Smooth muscle cell of the brain vasculature (primary cell): Measurements from ENCODE around the gene MARCHF9.

Experiments
- DNase-seq: peaks from one replicate; pipeline ENCODE4 v3.0.0-alpha.2; 2012; ENCODE audit warnings: low read depth, low spot score

Gene MARCHF9

DNA sequence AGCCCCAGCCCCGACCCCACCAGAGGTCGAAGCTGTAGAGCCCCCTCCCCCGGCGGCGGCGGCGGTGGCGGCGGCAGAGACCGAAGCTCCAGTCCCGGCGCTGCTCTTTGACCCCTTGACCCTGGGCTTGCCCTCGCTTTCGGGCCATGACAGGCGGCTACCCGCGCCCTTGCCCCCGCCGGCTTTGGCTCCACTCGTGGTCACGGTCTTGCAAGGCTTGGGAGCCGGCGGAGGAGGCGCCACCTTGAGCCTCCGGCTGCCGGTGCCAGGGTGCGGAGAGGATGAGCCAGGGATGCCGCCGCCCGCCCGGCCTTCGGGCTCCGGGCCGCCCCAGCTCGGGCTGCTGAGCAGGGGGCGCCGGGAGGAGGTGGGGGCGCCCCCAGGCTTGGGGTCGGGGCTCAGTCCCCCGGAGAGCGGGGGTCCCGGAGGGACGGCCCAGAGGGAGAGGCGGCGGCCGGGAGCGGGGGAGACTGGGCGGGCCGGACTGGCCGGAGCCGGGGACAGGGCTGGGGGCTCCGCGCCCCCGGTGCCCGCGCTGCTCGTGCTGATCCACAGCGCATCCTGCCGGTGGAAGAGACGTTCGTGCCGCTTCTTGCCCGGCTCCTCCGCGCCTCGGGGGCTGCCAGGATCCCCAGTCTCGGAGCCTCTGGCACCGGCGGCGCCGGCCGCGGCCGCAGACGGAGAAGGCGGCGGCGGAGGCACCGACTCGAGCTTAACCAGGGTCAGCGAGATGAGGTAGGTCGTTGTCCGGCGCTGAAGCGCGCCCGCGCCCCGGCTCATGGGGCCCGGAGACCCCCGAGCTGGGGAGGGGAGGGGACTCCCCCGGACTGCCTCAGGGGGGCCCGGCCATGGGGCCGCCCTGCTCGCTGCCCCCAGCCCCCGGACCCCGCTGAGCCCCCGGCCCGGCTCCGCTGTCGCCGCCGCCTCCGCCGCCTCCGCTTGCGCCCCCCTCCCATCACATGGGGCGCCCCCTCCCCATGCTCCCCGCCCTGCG lies 17.1 kb upstream of the MARCHF9 start:
- DNase-seq, result no peak

DNA sequence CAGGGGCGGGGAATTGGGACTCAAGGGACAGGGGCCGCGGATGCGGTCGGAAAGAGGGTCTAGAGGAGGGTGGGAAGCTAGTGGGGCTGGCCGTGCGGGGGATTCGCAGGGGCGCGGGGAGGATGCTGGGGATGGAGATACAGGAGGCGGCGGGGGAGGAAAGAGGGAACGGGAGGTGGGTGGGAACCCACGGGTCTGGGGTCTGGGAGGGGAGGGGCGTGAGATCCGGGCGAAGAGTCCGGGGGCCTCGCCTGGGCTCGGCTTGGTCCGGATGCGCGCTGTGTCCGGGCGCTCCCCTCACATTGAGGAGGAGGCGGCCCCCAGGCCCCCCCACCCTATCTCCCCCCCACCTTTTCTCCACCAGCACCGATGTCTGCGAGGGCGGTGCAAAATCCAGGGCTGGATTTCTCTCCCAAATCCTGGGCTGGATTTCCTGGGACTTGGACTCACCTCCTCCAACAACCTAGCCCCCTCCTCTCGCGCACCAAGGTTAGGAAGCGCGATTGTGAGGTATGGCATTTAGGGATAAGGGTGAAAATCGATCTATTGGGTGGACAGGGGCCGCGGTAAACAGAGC lies 16.2 kb upstream of the MARCHF9 start, which contains the start of gene AGAP2:
Gene AGAP2, minus strand, starts transcription at position 82 of the 577 bp plus-strand sequence. CDS start 496 bp downstream, outside the sequence.
- DNase-seq, result no peak

DNA sequence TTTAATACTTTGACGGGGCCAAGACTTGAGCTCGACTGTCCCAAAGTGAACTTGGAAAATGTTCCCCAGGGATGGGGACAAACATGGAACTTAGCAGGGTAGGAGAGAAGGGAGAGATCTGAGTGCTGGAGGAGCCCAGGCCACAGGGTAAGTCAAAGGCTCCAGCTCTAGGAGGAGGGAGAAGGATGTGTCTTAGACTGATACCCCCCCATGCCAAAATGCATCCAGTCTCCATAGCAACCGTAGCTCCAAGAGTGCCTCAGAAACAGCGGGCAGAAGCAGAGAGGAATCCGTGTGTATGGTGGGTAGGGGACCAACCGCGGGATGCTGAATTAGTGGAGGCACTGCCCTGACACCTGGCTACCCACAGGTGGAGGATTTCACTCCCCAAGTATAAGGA lies 15.5 kb upstream of the MARCHF9 start:
- no peak for DNase-seq

DNA sequence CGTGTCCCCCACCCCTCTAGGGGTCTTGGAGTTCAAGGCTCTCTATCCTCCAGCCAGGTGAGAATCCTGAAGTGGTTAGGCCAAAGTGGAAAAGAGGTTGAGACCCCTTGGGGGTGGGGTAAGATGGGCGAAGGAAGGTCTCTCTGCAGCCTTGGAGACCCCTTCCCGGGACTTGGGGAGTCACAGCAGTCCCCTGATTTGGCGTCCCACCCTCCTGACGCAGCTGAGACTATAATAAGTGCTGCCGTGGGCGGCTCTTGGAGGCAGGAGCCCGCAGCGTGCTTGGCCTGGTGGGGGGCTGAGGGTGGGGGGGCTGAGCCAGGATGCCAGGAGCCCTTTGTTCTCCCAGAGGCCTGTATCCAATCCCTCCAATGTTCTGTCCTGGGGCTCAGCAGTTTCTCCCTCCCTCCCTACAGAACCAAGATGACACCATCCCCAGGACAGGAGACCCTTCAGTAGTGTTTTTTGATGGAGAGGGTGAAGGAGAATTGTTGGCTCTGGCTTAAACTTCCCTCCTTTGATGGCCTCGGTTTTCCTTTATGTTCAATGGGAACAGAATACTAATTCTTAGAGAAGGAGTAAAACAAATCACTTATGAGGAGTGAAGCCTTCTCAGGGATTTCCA lies 14.9 kb upstream of the MARCHF9 start:
- DNase-seq, result no peak

DNA sequence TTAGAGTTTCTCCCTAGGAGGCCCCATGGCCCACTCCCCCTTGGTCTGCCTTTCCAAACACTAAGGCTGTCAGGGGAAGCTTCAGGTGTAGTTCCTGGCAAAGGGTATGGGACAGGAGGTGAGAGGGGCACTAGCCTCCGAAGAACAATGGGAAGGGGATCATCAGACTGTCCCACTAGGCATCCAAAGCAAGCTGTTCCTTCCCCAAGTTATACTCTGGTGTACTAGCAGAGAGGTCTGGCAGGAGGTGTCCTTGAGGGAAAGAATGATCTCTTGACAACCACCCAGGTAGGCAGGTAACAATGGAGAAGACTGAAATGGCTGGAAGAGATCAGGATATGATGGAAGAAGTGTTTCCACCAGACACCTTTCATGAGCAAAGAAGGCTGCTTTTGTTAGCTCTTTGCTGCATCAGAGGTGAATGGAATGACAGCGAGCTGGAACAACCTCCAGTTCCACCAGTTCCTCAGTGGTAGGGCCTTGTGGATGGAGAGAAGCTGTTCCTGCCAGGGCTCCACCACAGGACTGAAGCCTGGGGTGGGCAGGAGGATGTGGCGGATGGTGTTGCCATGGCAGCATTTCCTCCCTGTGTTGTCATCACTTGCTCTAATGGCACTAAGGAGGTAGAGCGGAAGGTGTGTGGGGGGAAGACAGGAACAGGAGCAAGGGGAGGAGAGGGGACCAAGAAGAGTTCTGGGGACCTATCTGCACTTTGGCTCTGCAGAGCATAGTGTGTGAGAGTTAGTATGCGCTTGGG lies 14.1 kb upstream of the MARCHF9 start:
- DNase-seq, result no peak

DNA sequence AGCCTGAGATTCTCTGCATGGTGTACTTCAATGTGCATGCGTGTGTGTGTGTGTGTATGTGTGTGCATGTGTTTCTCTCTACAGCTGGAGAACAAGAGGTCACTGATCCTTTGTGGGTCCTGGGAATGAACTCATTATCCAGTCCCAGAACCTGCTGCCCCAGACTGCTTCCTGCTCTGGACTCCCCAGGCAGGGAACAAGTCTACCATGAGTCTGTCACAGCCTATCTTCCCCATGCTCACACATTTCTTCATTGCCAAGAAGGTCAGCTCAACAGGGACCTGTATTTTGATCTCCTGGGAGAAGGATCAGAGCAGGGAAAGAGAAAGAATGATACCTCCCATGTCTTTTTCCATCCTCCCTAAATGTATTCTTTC lies 13.5 kb upstream of the MARCHF9 start:
- no peak for DNase-seq

DNA sequence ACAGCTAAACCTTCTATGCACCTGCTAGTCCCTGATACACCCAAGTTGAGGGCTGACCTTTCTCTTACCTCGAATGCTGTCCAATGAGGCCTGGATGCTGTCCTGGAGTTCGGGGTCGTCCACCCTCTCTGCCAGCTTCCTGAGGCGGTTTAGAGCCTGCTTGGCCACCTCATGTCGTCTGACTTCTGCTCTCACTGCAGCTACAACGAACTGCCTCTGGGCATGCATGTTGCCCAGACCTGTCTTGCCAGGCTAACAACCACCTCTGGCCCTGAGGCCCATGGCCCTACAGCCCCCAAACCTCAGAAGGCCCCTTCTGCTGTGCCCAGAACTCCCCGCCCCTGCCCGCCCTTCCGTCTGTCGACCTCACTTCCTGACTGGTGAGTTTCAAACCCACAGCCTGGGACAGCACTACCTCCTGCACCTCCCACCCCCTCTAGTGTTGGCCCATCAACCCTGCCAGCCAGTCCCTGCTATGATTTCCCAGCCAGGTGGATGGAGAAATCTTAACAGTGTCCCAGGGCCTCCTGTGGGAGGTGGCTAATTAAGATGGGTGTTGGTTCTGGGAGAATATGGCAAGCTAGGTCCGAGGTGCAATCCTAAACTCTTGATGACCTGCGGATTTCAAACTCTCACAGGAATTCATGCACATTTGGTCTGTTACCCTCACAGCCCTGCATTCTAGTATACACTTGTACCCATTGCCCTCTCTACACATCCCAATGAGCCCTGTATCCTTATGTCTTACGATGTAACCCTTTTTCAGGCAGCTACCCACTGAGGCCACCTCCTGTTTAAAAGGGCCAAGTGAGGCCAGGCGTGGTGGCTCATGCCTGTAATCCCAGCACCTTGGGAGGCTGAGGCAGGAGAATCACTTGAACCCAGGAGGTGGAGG lies 12.8 kb upstream of the MARCHF9 start:
- DNase-seq, result no peak

DNA sequence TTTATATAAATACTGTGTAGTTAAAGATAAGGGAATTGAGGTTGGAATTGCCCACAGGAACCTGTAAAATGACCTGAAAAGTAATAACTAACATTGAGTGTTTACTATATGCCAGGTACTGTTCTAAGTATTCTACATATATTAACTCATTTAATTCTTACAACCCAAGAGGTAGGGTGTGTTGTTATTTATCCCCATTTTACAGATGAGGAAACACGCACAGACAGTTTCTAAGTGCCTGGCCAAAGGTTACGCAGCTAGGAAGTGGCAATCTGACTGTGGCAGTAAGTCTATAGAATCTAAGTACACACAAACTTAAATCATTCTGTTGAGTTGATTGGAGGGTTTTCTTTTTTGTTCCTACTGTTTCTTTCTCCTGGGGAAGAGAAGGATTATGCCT lies 11.1 kb upstream of the MARCHF9 start:
- DNase-seq, result no peak

DNA sequence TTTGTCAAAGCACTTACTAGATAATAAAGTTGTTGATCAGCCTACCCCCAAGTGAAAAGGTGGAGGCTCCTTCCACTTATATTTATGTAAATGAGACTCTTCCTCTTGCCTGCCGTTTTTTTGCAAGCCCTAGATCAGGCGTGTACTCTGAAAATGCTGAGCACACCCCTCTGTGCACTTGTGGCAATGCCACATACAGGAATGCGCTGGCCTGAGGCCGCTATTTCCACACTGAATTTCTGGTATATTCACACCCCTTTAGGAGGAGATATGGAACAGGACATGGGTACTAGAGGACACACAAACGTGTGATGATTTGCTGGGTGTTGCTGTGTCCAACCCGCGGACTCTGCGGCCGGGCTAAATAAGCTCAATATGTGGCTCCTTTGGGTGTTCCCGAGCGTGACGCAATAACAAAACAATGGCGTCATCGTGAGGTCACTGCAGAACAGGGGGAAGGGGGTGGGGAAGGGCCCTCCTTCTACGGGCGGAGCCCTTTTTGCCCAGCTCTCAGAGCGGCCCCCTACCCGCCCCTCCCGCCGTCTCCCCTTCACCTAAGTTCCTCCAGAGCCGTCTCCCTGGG lies 10.6 kb upstream of the MARCHF9 start:
- no peak for DNase-seq

DNA sequence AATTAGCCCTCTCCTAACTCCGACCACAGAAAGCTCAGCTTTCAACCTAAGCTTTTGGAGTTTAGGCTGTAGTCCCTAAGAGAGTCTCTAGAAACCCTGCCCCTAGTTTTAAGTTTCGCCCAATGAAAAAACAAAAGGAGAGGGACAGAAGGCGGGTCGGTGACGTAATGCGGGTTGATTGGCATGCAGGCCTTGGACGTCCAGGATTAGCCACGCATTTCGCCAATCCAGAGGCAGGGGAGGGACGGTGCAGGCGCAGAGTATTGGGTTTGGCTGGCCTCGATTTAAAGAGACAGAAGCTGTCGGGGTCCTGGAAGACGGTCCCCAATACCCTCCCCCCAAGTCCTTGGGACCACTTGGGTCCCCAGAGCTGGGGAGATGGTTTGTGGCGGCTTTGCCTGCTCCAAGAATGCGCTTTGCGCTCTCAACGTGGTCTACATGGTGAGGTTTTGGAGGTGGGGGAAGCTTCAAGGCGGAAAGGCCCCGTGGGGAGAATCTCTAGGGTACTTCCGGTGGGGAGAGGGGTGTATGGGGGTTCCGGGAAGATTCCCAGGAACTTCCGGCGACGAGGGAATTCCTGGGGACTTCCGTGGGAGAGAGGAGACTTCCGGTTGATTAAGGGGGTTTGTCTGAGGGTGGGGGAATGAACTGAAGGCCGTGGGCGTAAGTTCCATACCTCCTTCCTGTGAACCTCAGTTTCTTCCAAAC lies 10.0 kb upstream of the MARCHF9 start, which contains the start of gene TSPAN31:
Gene TSPAN31, plus strand, starts transcription at position 263 of the 708 bp plus-strand sequence. Its CDS starts 116 bp downstream, at position 379.
- DNase-seq, result peak; percentile 94

DNA sequence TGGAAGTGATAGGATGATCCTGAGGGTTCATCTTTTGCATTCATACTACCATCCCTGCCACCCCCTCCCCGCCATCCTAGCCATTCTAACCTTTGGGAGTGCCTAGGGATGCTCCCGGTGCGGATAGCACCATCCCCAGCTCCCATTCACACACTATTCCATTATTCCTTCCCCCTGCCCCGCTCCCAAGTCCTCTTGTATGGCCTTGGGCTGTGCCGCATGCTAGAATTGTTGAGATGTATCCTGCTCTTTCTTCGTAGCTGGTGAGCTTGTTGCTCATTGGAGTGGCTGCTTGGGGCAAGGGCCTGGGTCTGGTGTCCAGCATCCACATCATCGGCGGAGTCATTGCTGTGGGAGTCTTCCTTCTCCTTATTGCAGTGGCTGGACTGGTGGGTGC lies 9.4 kb upstream of the MARCHF9 start:
- no peak for DNase-seq

DNA sequence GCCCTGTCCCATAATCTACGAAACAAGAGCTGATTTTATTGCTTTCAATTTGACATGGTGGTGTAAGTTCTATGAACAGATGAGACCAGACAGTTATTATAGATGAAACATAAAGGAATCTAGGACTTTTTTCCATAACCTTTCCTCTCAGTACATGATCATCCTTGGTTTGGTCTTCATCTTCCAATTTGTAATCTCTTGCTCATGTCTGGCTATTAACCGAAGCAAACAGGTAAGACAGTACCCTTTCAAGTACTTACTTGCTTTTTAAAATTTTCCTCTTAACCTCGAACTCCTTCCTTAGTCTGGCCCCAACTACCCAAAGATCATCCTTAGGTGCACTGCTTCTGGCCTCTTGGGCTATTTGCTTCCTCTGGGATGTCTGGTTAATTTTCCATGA lies 8.9 kb upstream of the MARCHF9 start:
- DNase-seq, result no peak

DNA sequence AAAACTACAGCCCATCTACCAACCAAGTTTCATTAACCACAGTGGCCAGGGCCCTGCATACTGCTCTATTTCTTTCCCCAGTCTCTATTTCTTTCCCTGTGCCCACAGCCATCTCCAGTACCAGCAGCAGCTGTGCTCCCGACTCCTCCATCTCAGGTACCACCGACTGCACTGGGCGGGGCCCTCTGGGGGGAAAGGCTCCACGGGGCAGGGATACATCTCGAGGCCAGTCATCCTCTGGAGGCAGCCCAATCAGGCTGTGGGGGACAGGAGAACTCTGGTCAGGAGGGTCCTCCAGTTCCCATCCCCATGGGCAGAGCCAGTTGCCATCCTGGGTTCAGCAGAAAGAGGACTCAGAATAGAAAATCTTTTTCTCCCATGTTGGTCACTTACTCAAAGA lies 5.8 kb upstream of the MARCHF9 start:
- no peak for DNase-seq

DNA sequence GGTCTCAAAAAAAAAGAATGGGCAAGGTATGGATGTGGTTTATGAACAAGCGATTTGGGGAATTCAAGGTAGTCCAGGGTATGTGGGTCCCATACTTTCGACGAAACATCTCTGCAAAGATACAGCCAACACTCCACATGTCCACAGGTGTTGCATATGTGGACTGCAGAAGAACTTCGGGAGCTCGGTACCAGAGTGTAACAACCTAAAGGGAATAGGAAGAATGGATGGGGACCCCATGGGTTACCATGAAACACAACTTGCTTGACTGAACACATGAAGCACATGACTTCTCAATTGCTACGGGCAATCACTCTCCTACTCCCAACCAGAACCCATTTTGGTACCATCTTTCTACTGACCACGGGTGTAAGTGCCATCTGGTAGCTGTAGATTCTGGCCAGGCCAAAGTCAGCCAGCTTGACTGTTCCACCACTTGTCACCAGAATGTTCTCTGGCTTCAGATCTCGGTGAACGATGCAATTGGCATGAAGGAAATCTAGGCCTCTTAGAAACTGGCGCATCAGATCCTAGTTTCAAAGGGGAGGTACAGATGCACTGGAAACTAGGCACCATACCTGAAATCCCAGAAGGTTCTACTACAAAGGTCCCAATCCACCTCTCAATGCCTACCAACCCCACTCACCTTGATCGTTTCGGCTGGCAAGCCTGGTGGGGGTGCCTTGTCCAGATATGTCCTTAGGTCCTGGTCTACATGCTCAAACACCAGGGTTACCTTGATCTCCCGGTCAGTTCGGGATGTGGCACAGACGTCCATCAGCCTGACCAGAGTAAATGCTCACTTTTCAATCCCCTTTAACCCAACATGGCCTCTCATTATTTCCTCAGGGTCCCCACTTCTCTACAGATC lies 4.1 kb upstream of the MARCHF9 start:
- no peak for DNase-seq

DNA sequence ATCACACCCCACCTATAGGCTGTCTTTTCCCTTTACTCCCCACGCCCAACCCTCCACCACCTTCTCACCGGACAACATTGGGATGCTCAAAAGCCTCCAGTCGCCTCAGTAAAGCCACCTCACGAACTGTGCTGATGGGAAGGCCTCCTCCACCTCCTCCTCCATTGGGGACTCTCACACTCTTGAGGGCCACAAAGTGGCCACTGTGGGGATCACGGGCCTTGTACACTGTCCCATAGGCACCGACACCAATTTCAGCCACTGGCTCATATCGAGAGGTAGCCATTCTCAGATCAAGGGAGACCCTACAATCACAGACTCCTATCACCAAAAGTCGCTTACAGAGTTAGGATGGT lies 3.5 kb upstream of the MARCHF9 start:
- DNase-seq, result no peak

DNA sequence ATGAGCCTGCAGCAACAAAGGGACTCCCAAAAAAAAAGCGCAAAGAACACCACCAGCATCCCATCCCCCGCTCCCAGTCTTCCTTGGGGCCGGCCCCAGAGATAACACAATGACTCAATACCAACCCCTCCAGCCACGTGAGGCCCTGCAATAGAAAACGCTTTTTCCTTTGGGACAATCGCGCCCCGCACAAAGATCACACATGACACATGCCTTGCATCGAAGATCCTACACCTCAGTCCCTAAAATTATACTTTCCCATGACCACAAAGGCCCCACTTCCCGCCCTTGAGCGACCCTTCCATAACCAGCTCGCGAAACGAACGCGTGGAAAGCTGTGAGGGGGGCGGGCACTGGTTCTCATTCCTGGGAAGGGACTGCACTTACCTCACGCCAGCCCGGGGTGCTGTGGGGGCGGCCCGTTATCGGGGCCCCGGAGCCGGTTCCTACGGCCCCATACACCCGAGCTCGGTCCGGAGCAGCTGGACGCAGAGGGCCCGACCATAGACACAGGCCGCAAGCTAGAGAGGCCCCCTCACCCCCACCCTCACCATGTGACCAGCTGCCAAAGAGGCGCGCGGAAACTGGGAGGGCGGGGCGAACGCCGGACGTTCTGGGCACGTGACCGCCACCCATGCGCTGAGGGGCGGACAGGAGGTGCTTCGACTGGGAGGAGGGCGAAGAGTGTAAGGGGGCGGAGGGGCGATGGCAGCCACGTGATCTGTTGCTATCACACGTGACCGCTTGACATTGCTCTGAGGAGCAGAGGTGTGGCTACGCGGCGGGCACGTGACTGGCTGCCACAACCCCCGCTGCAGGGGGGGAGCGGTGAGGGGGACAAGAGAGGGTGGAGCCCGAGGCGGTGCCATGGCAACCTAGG lies 2.9 kb upstream of the MARCHF9 start, which contains the start of gene CDK4:
Gene CDK4, minus strand, starts transcription at position 523 of the 880 bp plus-strand sequence. CDS start 593 bp downstream, outside the sequence.
- peak; percentile 99 for DNase-seq

DNA sequence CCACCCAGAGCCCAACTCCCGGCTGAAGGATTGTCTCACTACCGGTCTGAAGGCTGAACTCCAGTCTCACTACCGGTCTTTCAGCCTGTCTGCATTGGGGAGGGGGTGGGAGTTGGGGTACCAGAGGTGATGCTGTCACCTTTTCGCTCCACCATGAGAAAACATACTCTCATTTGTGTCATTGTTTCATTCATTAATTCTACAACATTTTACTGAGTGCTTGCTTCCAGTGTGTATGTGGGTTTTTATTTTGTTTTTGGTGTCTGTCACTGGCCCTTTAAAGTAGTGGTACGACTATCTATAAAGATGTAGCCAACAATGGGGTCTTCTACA lies 2.3 kb upstream of the MARCHF9 start:
- no peak for DNase-seq
